Measurements from ENCODE around the gene TJP1. TPM values are rescaled to one million over a fixed set of nuclear protein-coding genes. Genes with fewer than 3 reads are reported as not detected.

Gene TJP1
- total and polyA plus RNA-seq, 2 experiments from 2014 or later = 39.2 to 51.2 TPM

DNA sequence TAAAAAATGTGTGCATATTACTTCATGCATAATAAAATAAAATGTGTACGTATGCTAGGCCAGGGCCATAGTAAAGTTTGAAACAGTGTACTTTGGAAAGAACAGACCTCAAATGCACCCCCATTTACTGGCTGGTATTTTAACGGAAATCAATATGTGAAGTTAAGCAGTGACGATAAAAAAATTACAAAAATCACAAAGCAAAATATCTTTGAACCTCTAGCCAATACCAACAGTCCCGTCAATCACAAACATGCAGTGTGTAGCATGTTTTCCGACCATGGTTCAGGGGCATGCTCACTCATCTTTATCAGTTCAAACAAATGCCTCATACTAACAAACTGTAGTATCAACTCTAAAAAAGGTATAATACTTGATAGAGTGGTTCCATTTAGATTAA lies 121.1 kb downstream of the TJP1 start:
- no peaks in the 10 kb centered on the region for H3K27me3 ChIP-seq (replicated peaks; ENCODE audit: insufficient read depth)
- DNase-seq = no peak
- no peak overlapping the region for H3K27ac ChIP-seq
- H3K4me3 ChIP-seq = no peak overlapping the region
- no peak overlapping the region for H2AFZ ChIP-seq
- H3K9ac ChIP-seq = no peak overlapping the region
- H3K79me2 ChIP-seq (ENCODE audit: insufficient read depth) = peaks cover 2% of the 10 kb centered on the region; the same call in 1 of the 2 replicates
- no peak for TF ChIP-seq EZH2phosphoT487 (IDR thresholded peaks at IDR 0.05; ENCODE audit: insufficient read depth, low read depth)
- no peak for TF ChIP-seq EZH2 (IDR thresholded peaks at IDR 0.05; ENCODE audit: insufficient read depth, poor library complexity, severe bottlenecking)
- peaks cover 9% of the 10 kb centered on the region for H3K4me1 ChIP-seq (ENCODE audit: insufficient read depth)
- H3K9me2 ChIP-seq (ENCODE audit: insufficient read depth) = no peaks in the 10 kb centered on the region
- WGBS, 2 experiments (ENCODE audit: low coverage in 1 of 2, low lambda C conversion rate in 2 of 2, missing lambda C conversion rate in 2 of 2) = 92 to 93% methylated on average over 5 of the region's 5 CpGs
- H3K4me2 ChIP-seq (ENCODE audit: unreplicated experiment) = no peak overlapping the region
- in situ Hi-C loops (cut with MboI) = no loop called here
- peaks cover 9% of the 10 kb centered on the region; the same call in 1 of the 2 replicates for H3F3A ChIP-seq (ENCODE audit: insufficient read depth)
- no peaks in the 10 kb centered on the region for H3K9me3 ChIP-seq (ENCODE audit: low read depth)
- H3K36me3 ChIP-seq (ENCODE audit: low read depth) = peaks cover 80% of the 10 kb centered on the region
- no peaks in the 10 kb centered on the region for H4K20me1 ChIP-seq (ENCODE audit: insufficient read depth)

DNA sequence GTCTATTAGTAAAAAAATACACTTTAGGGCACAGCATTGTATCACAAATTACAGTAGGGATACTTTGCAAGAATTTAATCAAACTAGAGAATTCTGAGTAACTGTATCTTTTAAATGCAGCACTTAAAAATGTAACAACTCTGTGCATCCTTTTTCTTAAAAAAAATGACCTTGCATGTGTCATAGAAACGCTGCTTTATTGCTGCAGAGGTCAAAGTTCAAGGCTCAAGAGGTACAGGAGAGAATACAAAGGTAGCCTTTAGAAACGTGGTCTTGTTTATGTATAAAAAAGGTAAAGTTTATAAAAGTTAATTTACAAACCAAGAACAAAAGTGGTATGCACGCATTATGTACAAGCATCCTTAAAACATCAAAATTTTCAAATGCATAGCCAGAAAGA lies 122.0 kb downstream of the TJP1 start:
- H3K27me3 ChIP-seq (replicated peaks; ENCODE audit: insufficient read depth) = no peaks in the 10 kb centered on the region
- no peaks in the 10 kb centered on the region for H4K20me1 ChIP-seq (ENCODE audit: insufficient read depth)
- H3K9me2 ChIP-seq (ENCODE audit: insufficient read depth) = no peaks in the 10 kb centered on the region
- no peak overlapping the region for H3K27ac ChIP-seq
- peaks cover 9% of the 10 kb centered on the region for H3K4me1 ChIP-seq (ENCODE audit: insufficient read depth)
- H3F3A ChIP-seq (ENCODE audit: insufficient read depth) = peaks cover 13% of the 10 kb centered on the region; the same call in 1 of the 2 replicates
- H3K36me3 ChIP-seq (ENCODE audit: low read depth) = peaks cover 72% of the 10 kb centered on the region
- no peak overlapping the region for H3K4me2 ChIP-seq (ENCODE audit: unreplicated experiment)
- no peak for DNase-seq
- H3K79me2 ChIP-seq (ENCODE audit: insufficient read depth) = no peaks in the 10 kb centered on the region; the same call in 1 of the 2 replicates
- WGBS, 2 experiments (ENCODE audit: low coverage in 1 of 2, low lambda C conversion rate in 2 of 2, missing lambda C conversion rate in 2 of 2) = 52 to 57% methylated on average over 3 of the region's 3 CpGs
- in situ Hi-C loops (cut with MboI) = no loop called here
- TF ChIP-seq EZH2 (IDR thresholded peaks at IDR 0.05; ENCODE audit: insufficient read depth, poor library complexity, severe bottlenecking) (no peak), EZH2phosphoT487 (IDR thresholded peaks at IDR 0.05; ENCODE audit: insufficient read depth, low read depth) (no peak)
- no peaks in the 10 kb centered on the region for H3K9me3 ChIP-seq (ENCODE audit: low read depth)
- H2AFZ ChIP-seq = no peak overlapping the region
- H3K9ac ChIP-seq = no peak overlapping the region
- H3K4me3 ChIP-seq = no peak overlapping the region

- Histone ChIP-seq H3K9me2 (ENCODE audit: insufficient read depth) (no peaks in the 10 kb centered on the region), H3K27ac (no peak overlapping the region), H3K27me3 (replicated peaks; ENCODE audit: insufficient read depth) (no peaks in the 10 kb centered on the region), H3K4me1 (ENCODE audit: insufficient read depth) (peaks cover 9% of the 10 kb centered on the region), H3F3A (ENCODE audit: insufficient read depth) (peaks cover 14% of the 10 kb centered on the region; the same call in 1 of the 2 replicates), H4K20me1 (ENCODE audit: insufficient read depth) (no peaks in the 10 kb centered on the region), H3K9me3 (ENCODE audit: low read depth) (no peaks in the 10 kb centered on the region), H3K4me3 (no peak overlapping the region), H2AFZ (no peak overlapping the region), H3K36me3 (ENCODE audit: low read depth) (peaks cover 67% of the 10 kb centered on the region), H3K9ac (no peak overlapping the region), H3K79me2 (ENCODE audit: insufficient read depth) (no peaks in the 10 kb centered on the region; the same call in 1 of the 2 replicates), H3K4me2 (ENCODE audit: unreplicated experiment) (no peak overlapping the region)
- 95 to 96% methylated on average over 8 of the region's 8 CpGs for WGBS, 2 experiments (ENCODE audit: low coverage in 1 of 2, low lambda C conversion rate in 2 of 2, missing lambda C conversion rate in 2 of 2)
- DNase-seq = no peak
- in situ Hi-C loops (cut with MboI) = no loop called here
- TF ChIP-seq EZH2 (IDR thresholded peaks at IDR 0.05; ENCODE audit: insufficient read depth, poor library complexity, severe bottlenecking) (no peak), EZH2phosphoT487 (IDR thresholded peaks at IDR 0.05; ENCODE audit: insufficient read depth, low read depth) (no peak)
These were observed 122.5 kb downstream of the TJP1 start for GRCh38 chr15:29699791-29700190.

GRCh38 chr15:29698030-29698701 lies 124.1 kb downstream of the TJP1 start:
- DNase-seq = peak; percentile 84

More at GRCh38 chr15:29698030-29698701, 124.1 kb downstream of the TJP1 start:
- no peaks in the 10 kb centered on the region for H3K27me3 ChIP-seq (replicated peaks; ENCODE audit: insufficient read depth)
- H3K27ac ChIP-seq = no peak overlapping the region
- WGBS, 2 experiments (ENCODE audit: low coverage in 1 of 2, low lambda C conversion rate in 2 of 2, missing lambda C conversion rate in 2 of 2) = 71 to 72% methylated on average over 12 of the region's 12 CpGs
- peaks cover 17% of the 10 kb centered on the region; the same call in 1 of the 2 replicates for H3F3A ChIP-seq (ENCODE audit: insufficient read depth)
- no peaks in the 10 kb centered on the region for H4K20me1 ChIP-seq (ENCODE audit: insufficient read depth)
- no peak for TF ChIP-seq EZH2 (IDR thresholded peaks at IDR 0.05; ENCODE audit: insufficient read depth, poor library complexity, severe bottlenecking)
- no peak for TF ChIP-seq EZH2phosphoT487 (IDR thresholded peaks at IDR 0.05; ENCODE audit: insufficient read depth, low read depth)
- H3K9me3 ChIP-seq (ENCODE audit: low read depth) = no peaks in the 10 kb centered on the region
- H3K4me1 ChIP-seq (ENCODE audit: insufficient read depth) = peaks cover 9% of the 10 kb centered on the region
- no peak overlapping the region for H3K4me3 ChIP-seq
- no peak overlapping the region for H3K4me2 ChIP-seq (ENCODE audit: unreplicated experiment)
- no peak overlapping the region for H2AFZ ChIP-seq
- peaks cover 53% of the 10 kb centered on the region for H3K36me3 ChIP-seq (ENCODE audit: low read depth)
- in situ Hi-C loops (cut with MboI) = no loop called here
- H3K9me2 ChIP-seq (ENCODE audit: insufficient read depth) = no peaks in the 10 kb centered on the region
- H3K9ac ChIP-seq = no peak overlapping the region
- no peaks in the 10 kb centered on the region for H3K79me2 ChIP-seq (ENCODE audit: insufficient read depth)

Measured in GM23248 (cell line).